ENCODE data around the gene HOXB1. TPM values are rescaled to one million over a fixed set of nuclear protein-coding genes. Genes with fewer than 3 reads are reported as not detected.
"Not testable (repeated sequence)": the region's sequence is repeated elsewhere in the genome, so short reads cannot be mapped to it uniquely, and the experiment has no call there.

The HOXB1 gene
- total RNA-seq, 1 experiment from 2014 or later = not detected

- peak; percentile 71 for DNase-seq (ENCODE audit: low read depth)
Observed at GRCh38 chr17:48544349-48545021, 13.7 kb upstream of the HOXB1 start.

GRCh38 chr17:48543854-48544348 lies 13.1 kb upstream of the HOXB1 start:
- DNase-seq (ENCODE audit: low read depth) = peak; percentile 52

- DNase-seq (ENCODE audit: low read depth) = peak; percentile 78
Observed at GRCh38 chr17:48543107-48543853, 12.5 kb upstream of the HOXB1 start.

GRCh38 chr17:48542698-48543106 lies 11.9 kb upstream of the HOXB1 start:
- DNase-seq (ENCODE audit: low read depth) = no peak

- DNase-seq (ENCODE audit: low read depth) = peak; percentile 60
Observed at GRCh38 chr17:48542114-48542656, 11.4 kb upstream of the HOXB1 start.

- peak; percentile 73 for DNase-seq (ENCODE audit: low read depth)
Observed at GRCh38 chr17:48541577-48542113, 10.8 kb upstream of the HOXB1 start.

GRCh38 chr17:48541036-48541576 lies 10.3 kb upstream of the HOXB1 start:
- DNase-seq (ENCODE audit: low read depth) = peak; percentile 19

GRCh38 chr17:48540213-48540612 lies 9.4 kb upstream of the HOXB1 start:
- DNase-seq (ENCODE audit: low read depth) = peak; percentile 36

- DNase-seq (ENCODE audit: low read depth) = peak; percentile 94
Observed at GRCh38 chr17:48539177-48539576, 8.4 kb upstream of the HOXB1 start.

GRCh38 chr17:48537316-48537715 lies 6.5 kb upstream of the HOXB1 start:
- DNase-seq (ENCODE audit: low read depth) = no peak

- DNase-seq (ENCODE audit: low read depth) = not testable (repeated sequence)
Observed at GRCh38 chr17:48535793-48536559, 5.2 kb upstream of the HOXB1 start.

- DNase-seq (ENCODE audit: low read depth) = no peak
Observed at GRCh38 chr17:48532261-48532660, 1.4 kb upstream of the HOXB1 start.

- DNase-seq (ENCODE audit: low read depth) = no peak
Observed at GRCh38 chr17:48530208-48530886, 464 bp downstream of the HOXB1 start.

- no peak for DNase-seq (ENCODE audit: low read depth)
Observed at GRCh38 chr17:48529683-48530009, 1.2 kb downstream of the HOXB1 start.

- DNase-seq (ENCODE audit: low read depth) = no peak
Observed at GRCh38 chr17:48528936-48529682, 1.7 kb downstream of the HOXB1 start.

- no peak for DNase-seq (ENCODE audit: low read depth)
Observed at GRCh38 chr17:48528153-48528935, 2.5 kb downstream of the HOXB1 start.

GRCh38 chr17:48527547-48527932 lies 3.3 kb downstream of the HOXB1 start:
- DNase-seq (ENCODE audit: low read depth) = no peak

GRCh38 chr17:48526608-48527546 lies 3.9 kb downstream of the HOXB1 start:
- no peak for DNase-seq (ENCODE audit: low read depth)
